Activated CD4-positive, alpha-beta T cell treated with anti-CD3 and anti-CD28 coated beads, Interleukin-2, amount 10 ng/mL, durations not matched to agents 24 days and 14 days (primary cell): Measurements from ENCODE around the gene FAAP20. TPM values are rescaled to one million over a fixed set of nuclear protein-coding genes. Genes with fewer than 3 reads are reported as not detected.

Experiments used
- DNase-seq: peaks from one replicate; pipeline ENCODE4 v3.0.0; 2022
- H3K27ac Mint-ChIP-seq: one replicate; pipeline ENCODE4 v1.8.0; 2022; ENCODE audit warnings: mild to moderate bottlenecking, mixed read lengths
- H3K27me3 Mint-ChIP-seq: one replicate; pipeline ENCODE4 v1.8.0; 2022; ENCODE audit warnings: mixed read lengths
- H3K36me3 Mint-ChIP-seq: one replicate; pipeline ENCODE4 v1.8.0; 2022; ENCODE audit warnings: low read depth, mild to moderate bottlenecking, mixed read lengths
- H3K4me1 Mint-ChIP-seq: one replicate; pipeline ENCODE4 v1.8.0; 2021; ENCODE audit warnings: mixed read lengths
- H3K4me3 Mint-ChIP-seq: one replicate; pipeline ENCODE4 v1.8.0; 2022; ENCODE audit warnings: mild to moderate bottlenecking, moderate library complexity, mixed read lengths
- H3K9me3 Mint-ChIP-seq: one replicate; pipeline ENCODE4 v1.8.0; 2021; ENCODE audit warnings: mixed read lengths
- intact Hi-C: fragments of 100-400 bp; cut with micrococcal nuclease; formaldehyde crosslinking; loops from one replicate; pipeline ENCODE4 v1.15.1; 2023
- total RNA-seq: library from RNA; stranded (reverse); gene quantifications from 2 replicates; pipeline ENCODE4 v1.2.3, GENCODE V29; 2022

The FAAP20 gene
- total RNA-seq, 1 donor from 2014 or later: 60.3 TPM

DNA sequence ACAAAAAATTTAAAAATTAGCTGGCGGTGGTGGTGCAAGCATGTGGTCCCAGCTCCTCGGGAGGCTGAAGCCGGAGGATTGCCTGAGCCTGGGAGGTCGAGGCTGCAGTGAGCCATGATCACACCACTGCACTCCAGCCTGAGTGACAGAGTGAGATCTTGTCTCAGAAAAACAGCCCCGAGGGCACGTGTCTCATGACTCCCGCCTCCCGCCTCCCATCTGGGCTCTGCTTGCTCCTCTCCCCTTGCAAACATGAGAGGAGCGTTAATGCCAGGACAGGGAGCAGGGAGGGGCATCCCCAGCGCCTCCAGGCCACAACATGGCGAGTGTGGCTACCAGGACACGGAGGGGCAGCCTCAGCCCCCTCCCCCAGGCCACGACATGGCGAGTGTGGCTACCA is 28.3 kb downstream of the FAAP20 start:
- Mint-ChIP-seq H3K27me3 (no peaks in the 10 kb centered on the region), H3K36me3 (no peaks in the 10 kb centered on the region), H3K27ac (no peak overlapping the region), H3K4me3 (no peak overlapping the region), H3K9me3 (no peaks in the 10 kb centered on the region), H3K4me1 (no peaks in the 10 kb centered on the region)
- intact Hi-C loops: no loop called here
- no peak for DNase-seq

DNA sequence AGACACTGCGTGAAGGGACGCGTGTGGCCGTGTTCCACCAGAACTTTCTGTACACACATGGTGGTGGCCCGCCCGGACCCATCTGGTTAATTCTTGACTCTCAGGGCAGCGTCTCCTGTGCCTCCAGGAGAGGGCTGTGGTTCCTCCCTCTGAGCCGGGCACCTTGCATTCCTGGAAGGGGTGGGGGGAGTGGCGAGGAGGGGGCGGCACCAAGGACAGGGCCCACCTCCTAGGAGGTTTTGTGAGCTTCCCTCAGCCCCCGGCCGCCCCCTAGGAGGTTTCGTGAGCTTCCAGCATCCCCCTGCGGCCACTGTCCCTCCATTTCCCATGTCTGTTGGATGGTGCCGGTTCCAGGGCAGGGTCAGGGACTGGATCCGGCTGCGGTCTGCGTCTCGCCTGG is 28.9 kb downstream of the FAAP20 start:
- intact Hi-C loops: no loop called here
- no peaks in the 10 kb centered on the region for H3K36me3 Mint-ChIP-seq
- H3K4me1 Mint-ChIP-seq: no peaks in the 10 kb centered on the region
- no peaks in the 10 kb centered on the region for H3K27me3 Mint-ChIP-seq
- H3K4me3 Mint-ChIP-seq: no peak overlapping the region
- H3K9me3 Mint-ChIP-seq: no peaks in the 10 kb centered on the region
- no peak for DNase-seq
- no peak overlapping the region for H3K27ac Mint-ChIP-seq

DNA sequence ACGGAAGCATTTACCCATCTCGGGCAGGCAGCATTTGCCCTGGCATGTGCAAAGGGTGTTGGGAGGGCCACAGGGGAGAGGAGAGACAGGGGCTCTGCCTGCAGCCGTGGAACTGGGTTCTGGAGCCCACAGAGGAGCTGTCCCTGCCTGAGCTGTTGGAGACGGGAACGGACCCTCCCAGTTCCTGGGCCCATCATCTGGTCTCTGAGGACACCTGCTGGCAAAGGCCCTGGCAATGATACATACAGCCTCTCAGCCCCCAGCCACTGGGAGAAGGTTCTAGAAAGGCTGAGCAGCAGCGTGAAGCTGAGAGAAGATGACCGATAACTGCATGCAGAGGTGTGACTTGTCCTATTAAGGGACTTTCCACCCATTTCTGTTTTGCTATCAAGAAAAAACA is 31.4 kb downstream of the FAAP20 start:
- no peaks in the 10 kb centered on the region for H3K9me3 Mint-ChIP-seq
- no peaks in the 10 kb centered on the region for H3K27me3 Mint-ChIP-seq
- H3K27ac Mint-ChIP-seq: no peak overlapping the region
- H3K36me3 Mint-ChIP-seq: no peaks in the 10 kb centered on the region
- intact Hi-C loops: no loop called here
- H3K4me1 Mint-ChIP-seq: no peaks in the 10 kb centered on the region
- no peak for DNase-seq
- no peak overlapping the region for H3K4me3 Mint-ChIP-seq

DNA sequence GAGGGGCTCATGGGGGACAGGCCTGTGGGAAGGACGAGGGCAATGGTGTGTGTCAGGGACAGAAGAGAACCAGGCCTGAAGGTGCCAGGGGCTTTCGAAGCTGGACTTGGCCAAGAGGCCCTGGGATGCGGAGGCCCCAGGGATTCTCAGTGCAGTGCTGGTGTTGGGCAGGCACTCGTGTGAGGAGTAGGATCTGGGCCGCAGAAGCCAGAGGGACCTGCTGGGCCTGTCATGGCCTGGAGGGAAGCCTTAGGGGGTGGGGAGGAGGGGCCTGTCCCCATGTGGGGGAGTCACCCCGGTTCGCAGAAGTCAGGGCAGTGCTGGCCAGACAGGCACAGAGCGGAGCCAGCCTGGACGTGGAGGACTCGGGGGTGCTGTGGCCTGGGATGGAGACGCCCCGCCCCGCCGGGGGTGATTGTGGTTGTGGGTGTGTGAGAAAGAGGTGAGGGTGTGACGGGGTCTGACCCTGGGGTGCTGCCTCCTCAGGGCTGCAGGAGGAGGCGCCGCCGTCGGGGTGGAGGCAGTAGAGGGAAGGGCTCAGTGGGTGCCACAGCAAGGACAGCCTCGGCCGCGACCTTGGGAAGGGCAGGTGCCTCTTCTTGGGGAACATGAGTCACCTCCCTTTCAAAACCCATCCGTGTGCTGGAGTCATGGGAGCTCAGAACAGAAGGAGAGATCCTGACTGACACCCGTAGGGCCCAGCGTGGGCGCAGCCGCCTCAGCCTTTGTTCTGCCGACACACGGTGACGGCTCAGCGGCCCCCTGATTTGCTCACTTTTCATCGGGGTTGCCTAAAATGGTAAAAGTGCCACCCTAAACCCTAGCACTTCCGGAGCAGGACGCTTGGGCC is 33.9 kb downstream of the FAAP20 start:
- intact Hi-C loops: no loop called here
- Mint-ChIP-seq H3K4me1 (no peaks in the 10 kb centered on the region), H3K9me3 (no peaks in the 10 kb centered on the region)

GRCh38 chr1:2159124-2159523 is 35.4 kb downstream of the FAAP20 start:
- H3K27me3 Mint-ChIP-seq: no peaks in the 10 kb centered on the region
- intact Hi-C loops: no loop called here
- DNase-seq: no peak
- H3K36me3 Mint-ChIP-seq: no peaks in the 10 kb centered on the region
- H3K4me3 Mint-ChIP-seq: no peak overlapping the region
- no peaks in the 10 kb centered on the region for H3K4me1 Mint-ChIP-seq
- no peak overlapping the region for H3K27ac Mint-ChIP-seq
- peaks cover 6% of the 10 kb centered on the region for H3K9me3 Mint-ChIP-seq

More for the DNA sequence above, 33.9 kb downstream of the FAAP20 start:
- H3K27me3 Mint-ChIP-seq: no peaks in the 10 kb centered on the region
- H3K4me3 Mint-ChIP-seq: no peak overlapping the region
- H3K27ac Mint-ChIP-seq: no peak overlapping the region
- H3K36me3 Mint-ChIP-seq: no peaks in the 10 kb centered on the region
- no peak for DNase-seq

DNA sequence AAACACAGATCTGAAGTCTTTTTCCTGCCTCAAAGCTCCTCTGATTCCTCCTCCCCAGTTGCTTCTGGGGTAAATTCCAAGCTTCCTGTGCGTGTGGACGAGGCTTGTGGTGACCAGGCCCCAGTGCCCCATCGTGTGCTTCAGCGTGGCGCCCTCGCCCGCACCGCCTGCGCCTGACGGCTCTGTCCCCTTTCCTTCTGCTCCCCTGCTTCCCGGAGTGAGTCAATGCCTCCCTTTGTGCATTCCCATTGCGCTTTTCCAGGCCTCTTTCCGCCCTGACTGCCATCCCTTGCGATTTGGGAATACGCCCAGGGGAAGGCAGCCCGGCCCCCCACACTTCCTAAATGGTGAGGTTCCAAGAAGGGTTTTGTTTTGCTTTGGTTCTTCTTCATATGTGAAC is 36.3 kb downstream of the FAAP20 start:
- no peak overlapping the region for H3K27ac Mint-ChIP-seq
- DNase-seq: no peak
- H3K36me3 Mint-ChIP-seq: no peaks in the 10 kb centered on the region
- no peak overlapping the region for H3K4me3 Mint-ChIP-seq
- H3K27me3 Mint-ChIP-seq: no peaks in the 10 kb centered on the region
- no peaks in the 10 kb centered on the region for H3K4me1 Mint-ChIP-seq
- peaks cover 6% of the 10 kb centered on the region for H3K9me3 Mint-ChIP-seq
- intact Hi-C loops: no loop called here

GRCh38 chr1:2157856-2158255 is 36.7 kb downstream of the FAAP20 start:
- intact Hi-C loops: no loop called here
- Mint-ChIP-seq H3K36me3 (no peaks in the 10 kb centered on the region), H3K4me3 (no peak overlapping the region), H3K27me3 (no peaks in the 10 kb centered on the region), H3K27ac (no peak overlapping the region), H3K9me3 (peaks cover 6% of the 10 kb centered on the region), H3K4me1 (no peaks in the 10 kb centered on the region)
- DNase-seq: no peak

DNA sequence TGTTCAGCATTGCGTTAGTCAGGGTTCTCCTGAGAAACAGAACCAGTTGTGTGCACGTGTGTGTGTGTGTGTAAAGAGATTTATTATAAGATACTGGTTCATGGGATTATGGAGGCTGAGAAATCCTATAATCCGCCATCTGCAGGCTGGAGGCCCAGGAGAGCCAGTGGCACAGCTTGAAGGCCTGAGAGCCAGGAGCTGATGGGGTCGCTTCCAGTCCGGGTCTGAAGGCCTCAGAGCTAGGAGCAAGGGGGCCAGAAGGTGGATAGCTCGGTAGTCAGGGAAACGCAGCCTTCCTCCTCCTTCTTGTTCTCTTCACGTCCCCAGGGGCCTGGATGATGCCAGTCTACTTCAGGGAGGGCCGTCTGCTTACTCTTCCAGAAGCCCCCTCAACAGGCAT is 37.7 kb downstream of the FAAP20 start:
- Mint-ChIP-seq H3K9me3 (peaks cover 6% of the 10 kb centered on the region), H3K27me3 (no peaks in the 10 kb centered on the region), H3K27ac (no peak overlapping the region)

GRCh38 chr1:2155788-2156187 is 38.8 kb downstream of the FAAP20 start:
- no peak for DNase-seq
- H3K36me3 Mint-ChIP-seq: no peaks in the 10 kb centered on the region
- H3K27me3 Mint-ChIP-seq: no peaks in the 10 kb centered on the region
- H3K9me3 Mint-ChIP-seq: peaks cover 6% of the 10 kb centered on the region
- intact Hi-C loops: no loop called here
- peaks cover 3% of the 10 kb centered on the region for H3K4me1 Mint-ChIP-seq
- H3K4me3 Mint-ChIP-seq: no peak overlapping the region
- H3K27ac Mint-ChIP-seq: no peak overlapping the region

More for the DNA sequence above, 37.7 kb downstream of the FAAP20 start:
- Mint-ChIP-seq H3K4me3 (no peak overlapping the region), H3K36me3 (no peaks in the 10 kb centered on the region), H3K4me1 (peaks cover 3% of the 10 kb centered on the region)
- DNase-seq: no peak
- intact Hi-C loops: no loop called here

DNA sequence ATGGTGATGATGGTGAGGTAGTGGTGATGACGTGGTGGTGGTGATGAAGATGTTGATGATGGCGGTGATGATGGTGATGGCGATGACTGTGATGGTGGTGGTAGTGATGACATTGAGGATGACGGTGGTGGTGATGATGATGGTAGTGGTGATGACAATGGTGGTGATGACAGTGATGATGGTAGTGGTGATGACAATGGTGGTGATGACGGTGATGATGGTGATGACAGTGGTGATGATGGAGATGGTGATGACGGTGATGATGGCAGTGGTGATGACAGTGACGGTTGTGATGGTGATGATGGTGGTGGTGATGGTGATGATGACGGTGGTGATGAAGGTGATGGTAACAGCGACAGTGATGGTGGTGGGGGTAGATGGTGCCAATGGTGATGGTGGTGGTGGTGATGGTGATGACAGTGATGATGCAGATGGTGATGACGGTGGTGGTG is 39.4 kb downstream of the FAAP20 start:
- intact Hi-C loops: no loop called here
- no peaks in the 10 kb centered on the region for H3K27me3 Mint-ChIP-seq
- no peak overlapping the region for H3K27ac Mint-ChIP-seq
- H3K9me3 Mint-ChIP-seq: peaks cover 6% of the 10 kb centered on the region
- peaks cover 3% of the 10 kb centered on the region for H3K4me1 Mint-ChIP-seq
- H3K36me3 Mint-ChIP-seq: no peaks in the 10 kb centered on the region
- DNase-seq: no peak
- no peak overlapping the region for H3K4me3 Mint-ChIP-seq

- intact Hi-C loops: no loop called here
- peaks cover 3% of the 10 kb centered on the region for H3K4me1 Mint-ChIP-seq
- H3K9me3 Mint-ChIP-seq: peaks cover 6% of the 10 kb centered on the region
- H3K4me3 Mint-ChIP-seq: no peak overlapping the region
- H3K27me3 Mint-ChIP-seq: no peaks in the 10 kb centered on the region
- no peaks in the 10 kb centered on the region for H3K36me3 Mint-ChIP-seq
- H3K27ac Mint-ChIP-seq: no peak overlapping the region
- DNase-seq: no peak
Measured at GRCh38 chr1:2154022-2154421, 40.5 kb downstream of the FAAP20 start.

DNA sequence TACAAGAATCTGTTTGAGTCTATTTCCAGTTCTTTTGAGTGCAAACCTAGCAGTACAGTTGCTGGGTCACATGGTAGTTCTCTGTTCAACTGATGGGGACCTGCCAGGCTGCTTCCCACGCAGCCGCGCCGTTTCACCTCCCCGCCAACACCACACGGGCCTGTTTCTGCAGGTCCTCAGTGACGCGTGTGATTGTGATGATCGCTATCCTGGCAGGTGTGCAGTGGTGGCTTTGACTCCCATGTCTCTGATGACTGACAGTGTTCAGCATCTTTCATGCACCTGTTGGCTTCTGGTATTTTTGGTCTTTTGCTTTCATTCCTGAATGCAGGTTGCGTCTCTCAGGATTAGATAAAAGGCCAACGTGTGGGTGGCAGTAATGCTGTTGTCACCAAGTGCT is 41.6 kb downstream of the FAAP20 start:
- no peaks in the 10 kb centered on the region for H3K27me3 Mint-ChIP-seq
- H3K27ac Mint-ChIP-seq: no peak overlapping the region
- H3K36me3 Mint-ChIP-seq: no peaks in the 10 kb centered on the region
- intact Hi-C loops: no loop called here
- H3K9me3 Mint-ChIP-seq: peaks cover 6% of the 10 kb centered on the region
- peaks cover 3% of the 10 kb centered on the region for H3K4me1 Mint-ChIP-seq
- no peak overlapping the region for H3K4me3 Mint-ChIP-seq
- DNase-seq: no peak

- H3K27me3 Mint-ChIP-seq: no peaks in the 10 kb centered on the region
- no peak overlapping the region for H3K4me3 Mint-ChIP-seq
- H3K27ac Mint-ChIP-seq: no peak overlapping the region
- intact Hi-C loops: no loop called here
- no peaks in the 10 kb centered on the region for H3K36me3 Mint-ChIP-seq
- peaks cover 3% of the 10 kb centered on the region for H3K4me1 Mint-ChIP-seq
- H3K9me3 Mint-ChIP-seq: peaks cover 6% of the 10 kb centered on the region
- no peak for DNase-seq
Measured at GRCh38 chr1:2151911-2152310, 42.7 kb downstream of the FAAP20 start.

DNA sequence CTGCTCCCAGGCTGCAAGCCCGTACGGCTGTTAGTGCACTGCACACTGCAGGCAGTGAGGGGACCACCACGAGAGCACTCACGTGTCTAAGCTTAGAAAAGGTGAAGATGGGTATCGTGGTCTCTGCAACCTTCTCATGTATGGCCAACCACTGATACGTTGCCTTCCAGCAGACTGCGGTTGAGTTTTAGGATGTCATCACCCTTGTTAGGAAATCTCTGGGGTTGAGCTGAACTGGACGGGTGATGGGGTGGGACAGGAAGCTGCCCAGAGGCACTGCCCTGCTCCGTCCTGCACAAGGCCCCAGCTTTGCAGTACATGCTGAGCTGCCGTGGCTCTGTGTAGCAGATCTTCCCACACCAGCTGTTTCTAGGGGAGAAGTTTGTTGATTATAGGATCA is 43.3 kb downstream of the FAAP20 start:
- no peak for DNase-seq

DNA sequence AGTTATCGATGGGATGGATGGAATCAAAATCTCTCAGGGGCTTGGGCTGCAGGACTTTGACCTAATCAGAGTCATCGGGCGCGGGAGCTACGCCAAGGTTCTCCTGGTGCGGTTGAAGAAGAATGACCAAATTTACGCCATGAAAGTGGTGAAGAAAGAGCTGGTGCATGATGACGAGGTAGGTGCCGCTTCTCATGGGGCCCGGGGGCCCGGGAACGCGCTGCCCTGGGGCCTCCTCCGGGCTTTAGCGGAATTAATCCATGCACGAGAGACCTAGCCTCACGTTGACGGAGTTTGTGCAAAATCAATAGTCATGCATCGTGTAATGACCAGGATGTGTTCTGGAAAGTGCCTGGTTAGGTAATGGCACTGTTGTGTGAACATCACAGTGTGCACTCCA is 43.8 kb downstream of the FAAP20 start:
- no peaks in the 10 kb centered on the region for H3K36me3 Mint-ChIP-seq
- peaks cover 6% of the 10 kb centered on the region for H3K9me3 Mint-ChIP-seq
- H3K27ac Mint-ChIP-seq: no peak overlapping the region

More for the DNA sequence above, 43.3 kb downstream of the FAAP20 start:
- H3K27ac Mint-ChIP-seq: no peak overlapping the region
- intact Hi-C loops: no loop called here
- H3K4me3 Mint-ChIP-seq: no peak overlapping the region
- H3K36me3 Mint-ChIP-seq: no peaks in the 10 kb centered on the region
- H3K4me1 Mint-ChIP-seq: peaks cover 3% of the 10 kb centered on the region
- peaks cover 6% of the 10 kb centered on the region for H3K9me3 Mint-ChIP-seq
- H3K27me3 Mint-ChIP-seq: no peaks in the 10 kb centered on the region

More for the DNA sequence above, 43.8 kb downstream of the FAAP20 start:
- no peak for DNase-seq
- intact Hi-C loops: no loop called here
- Mint-ChIP-seq H3K27me3 (no peaks in the 10 kb centered on the region), H3K4me1 (peaks cover 3% of the 10 kb centered on the region), H3K4me3 (no peak overlapping the region)
